Lower lobe of right lung (tissue), 2 donors: ENCODE results near the gene PRKN. TPM values are rescaled to one million over a fixed set of nuclear protein-coding genes. Genes with fewer than 3 reads are reported as not detected.

Experiments used
- ATAC-seq, 2 donors: fragments of 200-7000 bp; cut with Tn5 transposase; one replicate each; pipeline ENCODE4 v1.9.1; 2020 to 2022; ENCODE audit warnings: mild to moderate bottlenecking in 2 of 2, moderate library complexity in 2 of 2
- DNase-seq: peaks from one replicate; pipeline ENCODE4 v3.0.0-alpha.2; 2020
- H3K27ac ChIP-seq: fragments of 200-600 bp; one replicate; pipeline ENCODE4 v1.8.0; 2022
- H3K27me3 ChIP-seq: fragments of 200-600 bp; one replicate; pipeline ENCODE4 v1.8.0; 2022; ENCODE audit warnings: low read depth
- H3K36me3 ChIP-seq: fragments of 200-600 bp; one replicate; pipeline ENCODE4 v1.8.0; 2022; ENCODE audit warnings: mild to moderate bottlenecking
- H3K4me1 ChIP-seq: fragments of 200-600 bp; one replicate; pipeline ENCODE4 v1.8.0; 2022
- H3K4me3 ChIP-seq: fragments of 200-600 bp; one replicate; pipeline ENCODE4 v1.8.0; 2022; ENCODE audit warnings: mild to moderate bottlenecking
- H3K9me3 ChIP-seq: fragments of 200-600 bp; one replicate; pipeline ENCODE4 v1.8.0; 2022
- CTCF ChIP-seq: fragments of 200-600 bp; IDR thresholded peaks from one replicate; pipeline ENCODE4 v1.8.0; 2022; ENCODE audit warnings: antibody characterized with exemption, mild to moderate bottlenecking
- intact Hi-C: fragments of 100-400 bp; cut with DNase I; formaldehyde crosslinking; loops from one replicate; pipeline ENCODE4 v1.11.0; 2022
- total RNA-seq: library from RNA; stranded (reverse); fragmentation: NEBNext Ultra II Directional; extraction: Animal tissue kit (Norgen Biotek cat#: 25700); gene quantifications from one replicate; pipeline ENCODE4 v1.2.1, GENCODE V29; 2021
- donor health status: DM: no; HTN: yes; CAD: no; lungs with severe emphysema.

PRKN gene
- total RNA-seq, 1 donor from 2014 or later = 6.1 TPM

- Histone ChIP-seq H3K4me3 (no peak overlapping the region), H3K4me1 (no peaks in the 10 kb centered on the region), H3K9me3 (no peaks in the 10 kb centered on the region), H3K27ac (no peak overlapping the region), H3K36me3 (no peaks in the 10 kb centered on the region), H3K27me3 (no peaks in the 10 kb centered on the region)
- TF ChIP-seq CTCF = no peak
- intact Hi-C loops = no loop called here
- DNase-seq = no peak
- no peak for ATAC-seq
Observed at GRCh38 chr6:161963634-161964234, 763.8 kb downstream of the PRKN start.

- Histone ChIP-seq H3K27ac (no peak overlapping the region), H3K4me3 (no peak overlapping the region), H3K36me3 (no peaks in the 10 kb centered on the region), H3K9me3 (no peaks in the 10 kb centered on the region), H3K4me1 (no peaks in the 10 kb centered on the region), H3K27me3 (no peaks in the 10 kb centered on the region)
- no peak for DNase-seq
- TF ChIP-seq CTCF = no peak
- intact Hi-C loops = no loop called here
- no peak for ATAC-seq
Observed at GRCh38 chr6:161963181-161963580, 764.4 kb downstream of the PRKN start.

- H3K4me3 ChIP-seq = no peak overlapping the region
- DNase-seq = no peak
- ATAC-seq = no peak
- intact Hi-C loops = no loop called here
- H3K36me3 ChIP-seq = no peaks in the 10 kb centered on the region
- H3K9me3 ChIP-seq = no peaks in the 10 kb centered on the region
- no peaks in the 10 kb centered on the region for H3K27me3 ChIP-seq
- no peak overlapping the region for H3K27ac ChIP-seq
- no peak for TF ChIP-seq CTCF
- H3K4me1 ChIP-seq = no peaks in the 10 kb centered on the region
Observed at GRCh38 chr6:161961796-161962195, 765.8 kb downstream of the PRKN start.

- intact Hi-C loops = no loop called here
- no peak for TF ChIP-seq CTCF
- no peaks in the 10 kb centered on the region for H3K9me3 ChIP-seq
- no peak for DNase-seq
- no peaks in the 10 kb centered on the region for H3K36me3 ChIP-seq
- H3K4me3 ChIP-seq = no peak overlapping the region
- no peak overlapping the region for H3K27ac ChIP-seq
- ATAC-seq = no peak
- no peaks in the 10 kb centered on the region for H3K27me3 ChIP-seq
- no peaks in the 10 kb centered on the region for H3K4me1 ChIP-seq
Observed at GRCh38 chr6:161961046-161961445, 766.5 kb downstream of the PRKN start.

GRCh38 chr6:161959072-161959471, 768.5 kb downstream of the PRKN start:
- no peaks in the 10 kb centered on the region for H3K27me3 ChIP-seq
- intact Hi-C loops = no loop called here
- no peak for ATAC-seq
- no peak for TF ChIP-seq CTCF
- H3K4me3 ChIP-seq = no peak overlapping the region
- H3K27ac ChIP-seq = no peak overlapping the region
- no peaks in the 10 kb centered on the region for H3K4me1 ChIP-seq
- H3K36me3 ChIP-seq = no peaks in the 10 kb centered on the region
- no peaks in the 10 kb centered on the region for H3K9me3 ChIP-seq
- DNase-seq = no peak
